Ishikawa (cell line): ENCODE measurements around the gene SYCP2.

Experiments
- CEBPB ChIP-seq: IDR thresholded peaks from 2 replicates; pipeline ENCODE4 v1.6.1; 2012
- CREB1 ChIP-seq: IDR thresholded peaks from 2 replicates; pipeline ENCODE4 v1.6.1; 2012; ENCODE audit warnings: low read depth
- EGR1 ChIP-seq: IDR thresholded peaks from 2 replicates; pipeline ENCODE4 v1.6.1; 2012
- EP300 ChIP-seq: IDR thresholded peaks from 2 replicates; pipeline ENCODE4 v1.6.1; 2012; ENCODE audit warnings: borderline replicate concordance
- FOXM1 ChIP-seq: IDR thresholded peaks from 2 replicates; pipeline ENCODE4 v1.6.1; 2012; ENCODE audit warnings: low read depth, borderline replicate concordance
- REST ChIP-seq: IDR thresholded peaks from 2 replicates; pipeline ENCODE4 v1.6.1; 2012; ENCODE audit warnings: low read depth, mild to moderate bottlenecking
- TAF1 ChIP-seq: IDR thresholded peaks from 2 replicates; pipeline ENCODE4 v1.6.1; 2012; ENCODE audit warnings: low read depth, mild to moderate bottlenecking
- TCF12 ChIP-seq: IDR thresholded peaks from 2 replicates; pipeline ENCODE4 v1.6.1; 2012; ENCODE audit warnings: low read depth
- TEAD4 ChIP-seq: IDR thresholded peaks from 2 replicates; pipeline ENCODE4 v1.6.1; 2012
- YY1 ChIP-seq: IDR thresholded peaks from 2 replicates; pipeline ENCODE4 v1.6.1; 2012; ENCODE audit warnings: low read depth
- TF ChIP-seq, protein P1 (sequence below): IDR thresholded peaks from 2 replicates; pipeline ENCODE4 v1.6.1; 2012

DNA sequence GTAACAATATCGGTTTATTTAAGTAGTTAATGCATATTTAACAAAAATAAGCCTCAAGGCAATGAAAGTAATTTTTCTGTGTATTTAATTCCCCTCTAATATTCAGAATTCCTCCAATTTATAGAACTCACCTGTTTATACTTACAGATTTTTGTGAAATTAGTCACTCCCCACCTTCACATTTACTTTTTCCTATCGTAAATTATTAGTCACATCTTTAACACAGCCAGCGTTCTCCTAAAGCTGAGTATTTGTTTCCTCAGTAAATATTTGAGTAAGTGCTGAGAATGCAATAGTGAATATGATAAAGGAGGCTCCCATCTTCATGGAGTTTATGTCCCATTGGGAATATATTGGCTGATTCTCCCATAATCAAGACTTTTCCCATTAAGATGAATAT is 88.0 kb downstream of the SYCP2 start:
- no peak for TF ChIP-seq REST
- no peak for TF ChIP-seq TAF1
- no peak for TF ChIP-seq CEBPB
- no peak for TF ChIP-seq EGR1
- TF ChIP-seq EP300, result no peak
- TF ChIP-seq FOXM1, result no peak
- TF ChIP-seq, protein P1, sequence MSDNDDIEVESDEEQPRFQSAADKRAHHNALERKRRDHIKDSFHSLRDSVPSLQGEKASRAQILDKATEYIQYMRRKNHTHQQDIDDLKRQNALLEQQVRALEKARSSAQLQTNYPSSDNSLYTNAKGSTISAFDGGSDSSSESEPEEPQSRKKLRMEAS, result no peak
- no peak for TF ChIP-seq TEAD4
- no peak for TF ChIP-seq YY1
- no peak for TF ChIP-seq CREB1
- TF ChIP-seq TCF12, result no peak
